ENCODE measurements around the gene DST.

DST gene

DNA sequence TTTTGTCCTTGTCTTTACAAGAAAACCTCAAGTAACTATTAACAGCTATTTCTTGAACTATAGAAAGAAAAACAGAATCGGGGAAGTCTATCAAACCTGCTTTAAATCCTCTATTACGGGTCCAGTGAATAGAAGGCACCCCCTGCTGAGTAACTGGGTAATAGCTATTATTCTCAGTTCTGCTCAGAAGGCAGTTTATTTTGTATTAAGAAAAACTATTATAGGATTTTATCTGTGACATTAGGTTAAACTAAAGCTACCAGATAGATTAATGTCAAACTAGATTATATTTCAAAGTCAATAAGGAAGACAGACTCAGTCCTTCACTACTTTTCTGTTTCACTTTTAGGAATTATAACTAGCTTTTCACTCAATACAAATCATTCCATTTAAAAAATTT, 93.7 kb downstream of the DST start:
- Histone ChIP-seq H3K27ac (ENCODE audit: low read depth, low read length, poor library complexity, severe bottlenecking) (no peak overlapping the region), H2AFZ (ENCODE audit: low read length) (no peak overlapping the region), H3K9me3 (ENCODE audit: low read length) (no peaks in the 10 kb centered on the region), H3K9ac (ENCODE audit: low read length) (no peak overlapping the region), H3K27me3 (ENCODE audit: insufficient read depth, low read length) (no peaks in the 10 kb centered on the region), H3F3A (ENCODE audit: insufficient read depth, low read length) (no peaks in the 10 kb centered on the region), H3K9me2 (ENCODE audit: low read depth, low read length) (no peaks in the 10 kb centered on the region), H3K79me2 (ENCODE audit: insufficient read depth, low read length) (no peaks in the 10 kb centered on the region), H3K4me3 (ENCODE audit: low read depth, low read length, poor library complexity, severe bottlenecking) (no peak overlapping the region), H3K36me3 (ENCODE audit: insufficient read depth, low read length) (no peaks in the 10 kb centered on the region), H3K4me1 (ENCODE audit: insufficient read depth, low read length, severe bottlenecking) (no peaks in the 10 kb centered on the region), H3K4me2 (ENCODE audit: low read length) (no peak overlapping the region), H4K20me1 (ENCODE audit: insufficient read depth, low read length) (no peaks in the 10 kb centered on the region)
- TF ChIP-seq, protein P1, sequence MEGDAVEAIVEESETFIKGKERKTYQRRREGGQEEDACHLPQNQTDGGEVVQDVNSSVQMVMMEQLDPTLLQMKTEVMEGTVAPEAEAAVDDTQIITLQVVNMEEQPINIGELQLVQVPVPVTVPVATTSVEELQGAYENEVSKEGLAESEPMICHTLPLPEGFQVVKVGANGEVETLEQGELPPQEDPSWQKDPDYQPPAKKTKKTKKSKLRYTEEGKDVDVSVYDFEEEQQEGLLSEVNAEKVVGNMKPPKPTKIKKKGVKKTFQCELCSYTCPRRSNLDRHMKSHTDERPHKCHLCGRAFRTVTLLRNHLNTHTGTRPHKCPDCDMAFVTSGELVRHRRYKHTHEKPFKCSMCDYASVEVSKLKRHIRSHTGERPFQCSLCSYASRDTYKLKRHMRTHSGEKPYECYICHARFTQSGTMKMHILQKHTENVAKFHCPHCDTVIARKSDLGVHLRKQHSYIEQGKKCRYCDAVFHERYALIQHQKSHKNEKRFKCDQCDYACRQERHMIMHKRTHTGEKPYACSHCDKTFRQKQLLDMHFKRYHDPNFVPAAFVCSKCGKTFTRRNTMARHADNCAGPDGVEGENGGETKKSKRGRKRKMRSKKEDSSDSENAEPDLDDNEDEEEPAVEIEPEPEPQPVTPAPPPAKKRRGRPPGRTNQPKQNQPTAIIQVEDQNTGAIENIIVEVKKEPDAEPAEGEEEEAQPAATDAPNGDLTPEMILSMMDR (IDR thresholded peaks at IDR 0.05; ENCODE audit: low read length), result no peak; the same call in 1 of the 2 replicates
- no peak for TF ChIP-seq EZH2 (IDR thresholded peaks at IDR 0.05; ENCODE audit: borderline replicate concordance, low read length)

DNA sequence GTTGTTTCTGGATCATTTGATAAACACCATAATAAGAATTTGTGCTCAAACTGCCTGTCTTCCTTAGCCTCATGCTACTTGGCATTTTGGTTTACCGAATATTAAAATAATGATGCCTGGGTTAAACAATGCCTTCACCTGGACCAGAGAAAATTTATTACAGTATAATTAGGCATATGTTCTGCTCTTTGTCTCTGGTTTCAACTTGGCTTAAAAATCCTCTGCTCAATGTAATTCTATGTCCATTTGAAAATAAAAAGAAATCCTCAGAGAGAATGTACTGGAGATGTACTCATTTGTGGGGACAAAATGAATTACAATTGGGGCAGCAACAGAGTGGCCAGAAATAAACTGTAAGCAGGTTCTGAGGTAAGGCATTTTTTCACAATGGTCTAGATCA, 95.0 kb downstream of the DST start:
- H3K9ac ChIP-seq (ENCODE audit: low read length), result no peak overlapping the region
- no peaks in the 10 kb centered on the region for H3K27me3 ChIP-seq (ENCODE audit: insufficient read depth, low read length)
- H2AFZ ChIP-seq (ENCODE audit: low read length), result no peak overlapping the region
- no peaks in the 10 kb centered on the region for H3K36me3 ChIP-seq (ENCODE audit: insufficient read depth, low read length)
- no peaks in the 10 kb centered on the region for H3K9me2 ChIP-seq (ENCODE audit: low read depth, low read length)
- no peak overlapping the region for H3K4me2 ChIP-seq (ENCODE audit: low read length)
- no peak overlapping the region for H3K27ac ChIP-seq (ENCODE audit: low read depth, low read length, poor library complexity, severe bottlenecking)
- H4K20me1 ChIP-seq (ENCODE audit: insufficient read depth, low read length), result no peaks in the 10 kb centered on the region
- H3K4me3 ChIP-seq (ENCODE audit: low read depth, low read length, poor library complexity, severe bottlenecking), result no peak overlapping the region
- H3K79me2 ChIP-seq (ENCODE audit: insufficient read depth, low read length), result no peaks in the 10 kb centered on the region
- TF ChIP-seq, protein P1 (IDR thresholded peaks at IDR 0.05; ENCODE audit: low read length), result no peak
- no peak for TF ChIP-seq EZH2 (IDR thresholded peaks at IDR 0.05; ENCODE audit: borderline replicate concordance, low read length)
- no peaks in the 10 kb centered on the region for H3F3A ChIP-seq (ENCODE audit: insufficient read depth, low read length)
- H3K4me1 ChIP-seq (ENCODE audit: insufficient read depth, low read length, severe bottlenecking), result no peaks in the 10 kb centered on the region
- H3K9me3 ChIP-seq (ENCODE audit: low read length), result no peaks in the 10 kb centered on the region

DNA sequence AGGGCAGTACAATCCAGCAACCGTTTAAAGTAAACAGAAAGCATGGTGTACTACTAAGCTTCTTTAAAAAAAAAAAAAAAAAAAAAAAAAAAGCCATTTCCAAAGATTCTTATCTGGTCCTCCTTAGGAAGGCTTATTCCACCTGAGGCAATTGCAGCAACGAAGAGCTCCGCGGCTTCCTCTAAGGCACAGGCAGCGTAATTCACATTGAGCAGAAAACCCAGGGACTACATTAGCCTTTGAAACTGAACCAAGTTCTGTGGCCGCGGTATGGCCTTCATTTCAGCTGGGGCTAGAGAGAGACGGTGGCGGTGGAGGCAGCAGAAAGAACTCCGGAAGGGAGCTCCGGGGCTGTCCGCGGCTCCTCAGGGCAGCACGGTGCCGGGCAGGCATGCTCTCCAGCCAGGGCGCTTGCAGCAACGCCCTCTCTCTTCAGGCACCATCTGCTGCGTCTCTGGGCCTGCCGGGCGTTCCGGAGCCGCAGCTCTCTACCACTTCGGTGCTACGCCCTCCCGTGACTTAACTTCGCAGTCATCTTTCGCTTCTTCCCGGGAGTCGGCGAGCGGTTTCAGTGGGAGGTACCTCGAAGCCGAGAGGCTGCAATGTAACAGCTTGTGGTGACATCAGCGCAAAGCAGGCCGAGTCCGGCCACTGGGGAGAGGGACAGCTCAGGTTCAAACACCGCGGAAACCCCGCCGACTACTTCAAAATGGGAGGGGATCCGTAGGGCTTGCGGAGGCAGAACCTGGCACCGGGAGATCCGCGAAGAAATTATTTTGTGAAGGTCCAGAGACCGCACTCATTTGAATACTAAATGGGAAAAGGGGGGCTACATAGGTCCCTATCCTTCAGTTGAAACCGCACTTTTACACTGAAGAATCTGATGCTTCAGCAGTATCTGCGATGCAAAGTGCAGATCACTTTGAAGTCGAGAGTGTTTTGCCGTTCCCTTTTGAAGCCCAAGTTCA, 100.0 kb downstream of the DST start:
- Histone ChIP-seq H2AFZ (ENCODE audit: low read length) (no peak overlapping the region), H3K9me3 (ENCODE audit: low read length) (no peaks in the 10 kb centered on the region), H3K36me3 (ENCODE audit: insufficient read depth, low read length) (no peaks in the 10 kb centered on the region), H3K9me2 (ENCODE audit: low read depth, low read length) (no peaks in the 10 kb centered on the region), H3F3A (ENCODE audit: insufficient read depth, low read length) (no peaks in the 10 kb centered on the region), H4K20me1 (ENCODE audit: insufficient read depth, low read length) (no peaks in the 10 kb centered on the region), H3K4me1 (ENCODE audit: insufficient read depth, low read length, severe bottlenecking) (no peaks in the 10 kb centered on the region), H3K9ac (ENCODE audit: low read length) (no peak overlapping the region), H3K79me2 (ENCODE audit: insufficient read depth, low read length) (no peaks in the 10 kb centered on the region), H3K27ac (ENCODE audit: low read depth, low read length, poor library complexity, severe bottlenecking) (no peak overlapping the region), H3K4me2 (ENCODE audit: low read length) (no peak overlapping the region), H3K4me3 (ENCODE audit: low read depth, low read length, poor library complexity, severe bottlenecking) (no peak overlapping the region), H3K27me3 (ENCODE audit: insufficient read depth, low read length) (no peaks in the 10 kb centered on the region)
- no peak for TF ChIP-seq EZH2 (IDR thresholded peaks at IDR 0.05; ENCODE audit: borderline replicate concordance, low read length)
- TF ChIP-seq, protein P1 (IDR thresholded peaks at IDR 0.05; ENCODE audit: low read length), result no peak
